ENCODE measurements around the gene GATM.

GATM gene

GRCh38 chr15:45378149-45378912 lies at the start of gene GATM:
TSS of gene GATM (minus strand) at chr15:45378544. CDS start at chr15:45378453, 91 bp downstream.
- DNase-seq = peak; percentile 77

- DNase-seq = no peak
Observed at GRCh38 chr15:45427085-45427484, 48.7 kb upstream of the GATM start.

- DNase-seq = no peak
Observed at GRCh38 chr15:45425135-45425534, 46.8 kb upstream of the GATM start.

- no peak for DNase-seq
Observed at GRCh38 chr15:45424429-45424828, 46.1 kb upstream of the GATM start.

- no peak for DNase-seq
Observed at GRCh38 chr15:45417303-45417950, 39.1 kb upstream of the GATM start.

GRCh38 chr15:45414215-45414885 lies 36.0 kb upstream of the GATM start:
- no peak for DNase-seq

- DNase-seq = no peak
Observed at GRCh38 chr15:45409596-45409995, 31.3 kb upstream of the GATM start.

- DNase-seq = no peak
Observed at GRCh38 chr15:45407786-45408185, 29.4 kb upstream of the GATM start.

- peak; percentile 26 for DNase-seq
Observed at GRCh38 chr15:45402955-45403877, 24.9 kb upstream of the GATM start.

GRCh38 chr15:45402162-45402954 lies 24.0 kb upstream of the GATM start:
- DNase-seq = peak; percentile 98

GRCh38 chr15:45401665-45402161 lies 23.4 kb upstream of the GATM start:
- DNase-seq = no peak

- peak; percentile 68 for DNase-seq
Observed at GRCh38 chr15:45399381-45400212, 21.3 kb upstream of the GATM start.

GRCh38 chr15:45397116-45397665 lies 18.8 kb upstream of the GATM start:
- DNase-seq = no peak

GRCh38 chr15:45395943-45396342 lies 17.6 kb upstream of the GATM start:
- DNase-seq = no peak

GRCh38 chr15:45394681-45395080 lies 16.3 kb upstream of the GATM start:
- DNase-seq = no peak

- no peak for DNase-seq
Observed at GRCh38 chr15:45393851-45394250, 15.5 kb upstream of the GATM start.

GRCh38 chr15:45392584-45392855 lies 14.2 kb upstream of the GATM start:
- DNase-seq = no peak

GRCh38 chr15:45391746-45392583 lies 13.6 kb upstream of the GATM start:
- no peak for DNase-seq

- no peak for DNase-seq
Observed at GRCh38 chr15:45389351-45389750, 11.0 kb upstream of the GATM start.

Data from COR-L47 (cell line).